ENCODE measurements around the gene ATMIN.

DNA sequence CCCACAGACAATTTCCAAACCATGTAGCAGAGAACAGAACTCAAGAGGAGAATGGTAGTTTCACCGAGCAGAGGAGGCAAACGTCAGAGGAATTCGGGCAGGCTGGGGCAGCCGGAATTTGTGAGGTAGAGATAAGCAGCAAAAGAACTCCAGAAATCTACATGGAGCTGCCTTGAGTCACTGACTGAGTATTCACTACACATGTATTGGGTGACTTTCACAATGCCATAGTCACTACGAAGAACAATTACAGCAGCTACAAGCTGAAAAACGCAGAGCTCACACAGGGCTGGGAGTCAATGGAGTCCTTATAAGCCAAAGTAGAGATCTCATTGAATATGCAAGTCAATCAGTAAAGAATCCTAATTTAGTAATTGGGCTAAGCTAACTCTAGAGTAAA lies 42.3 kb upstream of the ATMIN start:
- no peak for TF ChIP-seq POLR2A (IDR thresholded peaks at IDR 0.05)
- TF ChIP-seq, protein P1, sequence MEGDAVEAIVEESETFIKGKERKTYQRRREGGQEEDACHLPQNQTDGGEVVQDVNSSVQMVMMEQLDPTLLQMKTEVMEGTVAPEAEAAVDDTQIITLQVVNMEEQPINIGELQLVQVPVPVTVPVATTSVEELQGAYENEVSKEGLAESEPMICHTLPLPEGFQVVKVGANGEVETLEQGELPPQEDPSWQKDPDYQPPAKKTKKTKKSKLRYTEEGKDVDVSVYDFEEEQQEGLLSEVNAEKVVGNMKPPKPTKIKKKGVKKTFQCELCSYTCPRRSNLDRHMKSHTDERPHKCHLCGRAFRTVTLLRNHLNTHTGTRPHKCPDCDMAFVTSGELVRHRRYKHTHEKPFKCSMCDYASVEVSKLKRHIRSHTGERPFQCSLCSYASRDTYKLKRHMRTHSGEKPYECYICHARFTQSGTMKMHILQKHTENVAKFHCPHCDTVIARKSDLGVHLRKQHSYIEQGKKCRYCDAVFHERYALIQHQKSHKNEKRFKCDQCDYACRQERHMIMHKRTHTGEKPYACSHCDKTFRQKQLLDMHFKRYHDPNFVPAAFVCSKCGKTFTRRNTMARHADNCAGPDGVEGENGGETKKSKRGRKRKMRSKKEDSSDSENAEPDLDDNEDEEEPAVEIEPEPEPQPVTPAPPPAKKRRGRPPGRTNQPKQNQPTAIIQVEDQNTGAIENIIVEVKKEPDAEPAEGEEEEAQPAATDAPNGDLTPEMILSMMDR (IDR thresholded peaks at IDR 0.05), result no peak
- TF ChIP-seq EP300 (IDR thresholded peaks at IDR 0.05), result no peak
